A549 (cell line): ENCODE results near the gene PARD3B. TPM values are rescaled to one million over a fixed set of nuclear protein-coding genes. Genes with fewer than 3 reads are reported as not detected.

Source experiments
- ATAC-seq, 2 experiments: fragments of 200-7000 bp in 1 of 2; fragments of >200 bp in 1 of 2; cut with Nextera tagmentation in 1 of 2; cut with Tn5 transposase in 1 of 2; 3 replicates each; pipeline versions ENCODE4 v1.8.0 to v1.9.1; 2018 to 2020; ENCODE audit warnings: mild to moderate bottlenecking in 1 of 2, moderate library complexity in 1 of 2
- CTCF ChIA-PET: fragments of 300-600 bp; sonication (Branson Sonifier 250); formaldehyde crosslinking; extraction: SDS; loops from one replicate; lab custom pipeline; 2021; ENCODE audit warnings: antibody characterized with exemption, inconsistent platforms; lab: Yijun Ruan, JAX
- POLR2A ChIA-PET: fragments of 350-600 bp; formaldehyde crosslinking; extraction: SDS; loops from one replicate; lab custom pipeline; 2021; ENCODE audit warnings: antibody characterized with exemption, inconsistent platforms; lab: Yijun Ruan, JAX
- DNase-seq, 2 experiments: peaks; one replicate each; pipeline versions ENCODE4 v3.0.0 to v3.0.0-alpha.2; 2011 to 2016; ENCODE audit warnings: low read depth in 1 of 2, low spot score in 1 of 2
- FAIRE-seq: peaks from 2 replicates; lab custom pipeline; 2011; peaks lifted over from hg19 to GRCh38; lab: Jason Lieb, UNC
- H3K27ac ChIP-seq, 2 experiments: fragments of >200 bp; sonication (Bioruptor Twin); formaldehyde crosslinking; 3 replicates each; pipeline ENCODE4 v1.5.1; 2016 to 2017
- H3K4me1 ChIP-seq: fragments of >200 bp; sonication (Bioruptor Twin); formaldehyde crosslinking; 3 replicates; pipeline ENCODE4 v1.6.1; 2016
- H3K4me2 ChIP-seq: fragments of >200 bp; sonication (Bioruptor Twin); formaldehyde crosslinking; 3 replicates; pipeline ENCODE4 v1.6.1; 2016
- H3K4me3 ChIP-seq: fragments of >200 bp; sonication (Bioruptor Twin); formaldehyde crosslinking; 3 replicates; pipeline ENCODE4 v1.5.1; 2016
- H3K9me3 ChIP-seq: fragments of >200 bp; sonication (Bioruptor Twin); formaldehyde crosslinking; 3 replicates; pipeline ENCODE4 v1.6.1; 2016
- BHLHE40 ChIP-seq: IDR thresholded peaks from 2 replicates; pipeline ENCODE4 v1.6.1; 2012; ENCODE audit warnings: low read depth, low read length, inconsistent platforms
- CBX8 ChIP-seq: fragments of 200-600 bp; sonication (generic); IDR thresholded peaks from 2 replicates; pipeline ENCODE4 v1.6.1; 2016
- FOSB ChIP-seq: fragments of 250-450 bp; sonication (Bioruptor Pico); IDR thresholded peaks from 2 replicates; pipeline ENCODE4 v1.5.0; 2020; ENCODE audit warnings: mild to moderate bottlenecking, moderate library complexity
- HDAC2 ChIP-seq: fragments of 200-600 bp; sonication (generic); IDR thresholded peaks from 2 replicates; pipeline ENCODE4 v1.6.1; 2016
- HEYL ChIP-seq: fragments of 250-450 bp; sonication (Bioruptor Pico); IDR thresholded peaks from 2 replicates; pipeline ENCODE4 v1.8.0; 2021; ENCODE audit warnings: mild to moderate bottlenecking, moderate library complexity
- JUN ChIP-seq, 2 experiments: fragments of >200 bp; sonication (Bioruptor Twin); formaldehyde crosslinking; IDR thresholded peaks; 2 replicates in 1 of 2; 3 replicates in 1 of 2; pipeline ENCODE4 v1.6.1; 2016 to 2017
- MAFK ChIP-seq: fragments of 450-650 bp; IDR thresholded peaks from 2 replicates; pipeline ENCODE4 v1.6.1; 2014; ENCODE audit not compliant: partially characterized antibody
- MYC ChIP-seq: IDR thresholded peaks from 2 replicates; pipeline ENCODE4 v1.6.1; 2012; ENCODE audit warnings: mild to moderate bottlenecking, inconsistent platforms, low read length, improper control_type of control experiment, borderline replicate concordance
- NFE2L2 ChIP-seq: fragments of 150-350 bp; conservative IDR thresholded peaks from 2 replicates; pipeline ENCODE4 v1.6.1; 2014; ENCODE audit warnings: low read length
- POLR2A ChIP-seq: IDR thresholded peaks from 2 replicates; pipeline ENCODE4 v1.6.1; 2012; ENCODE audit warnings: mild to moderate bottlenecking, low read length
- POLR2AphosphoS2 ChIP-seq: conservative IDR thresholded peaks from 2 replicates; pipeline ENCODE4 v1.6.1; 2012; ENCODE audit warnings: low read length, improper control_type of control experiment, inconsistent platforms
- RAD21 ChIP-seq, 2 experiments: fragments of >200 bp in 1 of 2; sonication (Bioruptor Twin) in 1 of 2; formaldehyde crosslinking in 1 of 2; IDR thresholded peaks in 1 of 2; conservative IDR thresholded peaks in 1 of 2; 2 replicates in 1 of 2; 3 replicates in 1 of 2; pipeline ENCODE4 v1.6.1; 2012 to 2018; ENCODE audit warnings: inconsistent platforms in 1 of 2
- RARB ChIP-seq: fragments of 250-450 bp; sonication (Bioruptor Pico); IDR thresholded peaks from 2 replicates; pipeline ENCODE4 v1.8.0; 2021; ENCODE audit warnings: mild to moderate bottlenecking, moderate library complexity
- SREBF2 ChIP-seq: fragments of 450-650 bp; IDR thresholded peaks from 2 replicates; pipeline ENCODE4 v1.6.1; 2014; ENCODE audit warnings: mild to moderate bottlenecking, moderate library complexity
- USF2 ChIP-seq: fragments of 450-650 bp; IDR thresholded peaks from 2 replicates; pipeline ENCODE4 v1.6.1; 2014; ENCODE audit warnings: antibody characterized with exemption
- ZC3H11A ChIP-seq: fragments of 450-650 bp; IDR thresholded peaks from 2 replicates; pipeline ENCODE4 v1.6.1; 2014; ENCODE audit warnings: antibody characterized with exemption, mild to moderate bottlenecking
- ZNF302 ChIP-seq: fragments of 250-450 bp; sonication (Bioruptor Pico); IDR thresholded peaks from 2 replicates; pipeline ENCODE4 v1.9.0; 2021; ENCODE audit warnings: inconsistent platforms, mild to moderate bottlenecking, moderate library complexity
- WGBS: methylation state at CpG from one replicate; pipeline ENCODE4 v1.1.6; 2017; ENCODE audit errors: missing lambda C conversion rate; 5-methylcytosine and 5-hydroxymethylcytosine counted together
- polyA plus RNA-seq, 4 experiments: library from polyadenylated mRNA; depleted of rRNA in 3 of 4; stranded (reverse); fragments of >200 nt; fragmentation: RNase III in 1 of 4; extraction: RNeasy Plus Mini Kit Qiagen cat#74134 plus additional on column Dnase treatment in 1 of 4; gene quantifications; 2 replicates in 3 of 4; 3 replicates in 1 of 4; pipeline ENCODE4 v1.2.3, GENCODE V29; 2011 to 2017
- TF ChIP-seq, protein P1 (sequence below): IDR thresholded peaks from 2 replicates; pipeline ENCODE4 v1.6.1; 2012; ENCODE audit warnings: low read depth, borderline replicate concordance
- TF ChIP-seq, protein P2 (sequence below): fragments of 250-450 bp; sonication (Bioruptor Pico); IDR thresholded peaks from 2 replicates; pipeline ENCODE4 v1.5.0; 2020; ENCODE audit warnings: low read depth, mild to moderate bottlenecking, moderate library complexity
- TF ChIP-seq, protein P3 (sequence below): fragments of >200 bp; sonication (Bioruptor Twin); formaldehyde crosslinking; IDR thresholded peaks from 3 replicates; pipeline ENCODE4 v1.5.1; 2016

The PARD3B gene
- polyA plus RNA-seq, 2 of the 4 experiments (the other 2 are of a cell fraction) = 1.2 to 2.4 TPM

DNA sequence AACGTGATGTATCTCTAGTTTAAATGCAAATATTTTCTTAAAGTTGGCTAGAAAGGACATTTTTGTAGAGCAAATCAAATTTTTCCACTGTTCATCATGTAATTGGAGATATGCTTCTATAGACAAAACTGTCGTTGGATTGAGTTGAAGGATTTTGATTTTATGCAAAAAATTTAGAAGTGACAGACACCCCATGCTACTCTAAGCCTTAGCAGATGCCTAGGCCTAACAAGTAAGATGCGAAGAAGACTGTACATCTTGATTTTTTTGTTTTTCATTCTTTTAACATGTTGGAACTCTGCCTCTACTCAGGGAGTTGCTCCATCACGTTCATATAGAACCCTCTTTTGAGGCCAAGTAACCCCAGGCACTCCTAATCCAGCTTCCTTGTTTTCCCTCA is 331.0 kb downstream of the PARD3B start:
- WGBS = 44% methylated on average over 4 of the region's 4 CpGs
- ChIA-PET POLR2A (no interaction called here), CTCF (interaction anchor here (0.6 to 0.9 kb wide), 3 partner anchors 12 to 616 kb away, joined by 3 read pairs; no protein-coding TSS in a partner anchor)
- TF ChIP-seq NFE2L2 (no peak), MAFK (no peak), FOSB (no peak), HEYL (CRISPR knock-in tag) (no peak), POLR2AphosphoS2 (no peak), RARB (no peak), JUN (IDR thresholded peaks at IDR 0.05) (no peak)
- TF ChIP-seq, protein P1, sequence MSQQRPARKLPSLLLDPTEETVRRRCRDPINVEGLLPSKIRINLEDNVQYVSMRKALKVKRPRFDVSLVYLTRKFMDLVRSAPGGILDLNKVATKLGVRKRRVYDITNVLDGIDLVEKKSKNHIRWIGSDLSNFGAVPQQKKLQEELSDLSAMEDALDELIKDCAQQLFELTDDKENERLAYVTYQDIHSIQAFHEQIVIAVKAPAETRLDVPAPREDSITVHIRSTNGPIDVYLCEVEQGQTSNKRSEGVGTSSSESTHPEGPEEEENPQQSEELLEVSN = no peak
- TF ChIP-seq, protein P2, sequence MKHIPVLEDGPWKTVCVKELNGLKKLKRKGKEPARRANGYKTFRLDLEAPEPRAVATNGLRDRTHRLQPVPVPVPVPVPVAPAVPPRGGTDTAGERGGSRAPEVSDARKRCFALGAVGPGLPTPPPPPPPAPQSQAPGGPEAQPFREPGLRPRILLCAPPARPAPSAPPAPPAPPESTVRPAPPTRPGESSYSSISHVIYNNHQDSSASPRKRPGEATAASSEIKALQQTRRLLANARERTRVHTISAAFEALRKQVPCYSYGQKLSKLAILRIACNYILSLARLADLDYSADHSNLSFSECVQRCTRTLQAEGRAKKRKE (CRISPR knock-in tag) = no peak
- TF ChIP-seq, protein P3, sequence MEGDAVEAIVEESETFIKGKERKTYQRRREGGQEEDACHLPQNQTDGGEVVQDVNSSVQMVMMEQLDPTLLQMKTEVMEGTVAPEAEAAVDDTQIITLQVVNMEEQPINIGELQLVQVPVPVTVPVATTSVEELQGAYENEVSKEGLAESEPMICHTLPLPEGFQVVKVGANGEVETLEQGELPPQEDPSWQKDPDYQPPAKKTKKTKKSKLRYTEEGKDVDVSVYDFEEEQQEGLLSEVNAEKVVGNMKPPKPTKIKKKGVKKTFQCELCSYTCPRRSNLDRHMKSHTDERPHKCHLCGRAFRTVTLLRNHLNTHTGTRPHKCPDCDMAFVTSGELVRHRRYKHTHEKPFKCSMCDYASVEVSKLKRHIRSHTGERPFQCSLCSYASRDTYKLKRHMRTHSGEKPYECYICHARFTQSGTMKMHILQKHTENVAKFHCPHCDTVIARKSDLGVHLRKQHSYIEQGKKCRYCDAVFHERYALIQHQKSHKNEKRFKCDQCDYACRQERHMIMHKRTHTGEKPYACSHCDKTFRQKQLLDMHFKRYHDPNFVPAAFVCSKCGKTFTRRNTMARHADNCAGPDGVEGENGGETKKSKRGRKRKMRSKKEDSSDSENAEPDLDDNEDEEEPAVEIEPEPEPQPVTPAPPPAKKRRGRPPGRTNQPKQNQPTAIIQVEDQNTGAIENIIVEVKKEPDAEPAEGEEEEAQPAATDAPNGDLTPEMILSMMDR = no peak
- Histone ChIP-seq H3K4me3 (no peak overlapping the region), H3K27ac (no peak overlapping the region), H3K4me1 (no peaks in the 10 kb centered on the region), H3K9me3 (no peaks in the 10 kb centered on the region), H3K4me2 (no peak overlapping the region)
- no peak for DNase-seq
- ATAC-seq = no peak
- FAIRE-seq = no peak

- Histone ChIP-seq H3K4me2 (no peak overlapping the region), H3K9me3 (no peaks in the 10 kb centered on the region), H3K27ac (no peak overlapping the region), H3K4me3 (no peak overlapping the region), H3K4me1 (no peaks in the 10 kb centered on the region)
- ChIA-PET CTCF (interaction anchor here (1.2 kb wide), 1 partner anchor 839 kb away, joined by 3 read pairs; no protein-coding TSS in a partner anchor), POLR2A (no interaction called here)
- ATAC-seq (no peak), DNase-seq (no peak), FAIRE-seq (no peak)
- TF ChIP-seq ZNF302 (CRISPR knock-in tag) (no peak), POLR2AphosphoS2 (no peak), HDAC2 (no peak), ZC3H11A (no peak)
Observed at GRCh38 chr2:204877691-204878090, 332.4 kb downstream of the PARD3B start.

DNA sequence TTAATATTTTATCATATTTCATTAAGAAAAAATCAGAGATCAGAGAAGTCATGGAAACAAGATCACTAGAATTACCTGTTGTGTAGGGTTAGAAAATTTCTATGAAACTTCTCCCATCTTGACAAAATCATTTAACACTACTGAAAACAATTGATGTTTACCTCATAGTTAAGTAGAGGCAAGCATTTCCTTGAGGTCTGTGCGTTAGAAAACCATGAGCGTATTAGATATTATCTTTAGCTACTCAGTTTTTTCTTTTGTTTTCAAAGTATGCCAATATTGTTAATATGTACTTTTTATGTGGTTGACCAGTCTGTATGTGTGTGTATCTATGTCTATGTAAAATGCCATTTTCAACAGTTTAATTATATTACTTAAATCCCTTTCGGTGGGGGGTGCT is 335.7 kb downstream of the PARD3B start:
- no peak for ATAC-seq
- POLR2A ChIA-PET = no interaction called here
- no peak for TF ChIP-seq MYC
- TF ChIP-seq CBX8 = no peak
- no peak for TF ChIP-seq USF2
- TF ChIP-seq POLR2A = no peak
- no peak for TF ChIP-seq POLR2AphosphoS2
- no peak for TF ChIP-seq BHLHE40
- TF ChIP-seq RAD21 (conservative IDR thresholded peaks at IDR 0.05 in 1 of 2, IDR thresholded peaks at IDR 0.05 in 1 of 2) = no peak
- no peak for TF ChIP-seq MAFK
- no peak for TF ChIP-seq SREBF2
- no peak for FAIRE-seq
- H3K4me1 ChIP-seq = no peaks in the 10 kb centered on the region
- H3K9me3 ChIP-seq = no peaks in the 10 kb centered on the region
- CTCF ChIA-PET = interaction anchor here (1.5 kb wide), 1 partner anchor 795 kb away, joined by 3 read pairs; no protein-coding TSS in a partner anchor
- no peak overlapping the region for H3K27ac ChIP-seq
- no peak overlapping the region for H3K4me3 ChIP-seq
- no peak for DNase-seq
- H3K4me2 ChIP-seq = no peak overlapping the region
- WGBS = 69% methylated on average over 3 of the region's 3 CpGs
